ENCODE measurements around the gene SDCCAG8.

The SDCCAG8 gene

GRCh38 chr1:243254927-243255790 is 682 bp upstream of the SDCCAG8 start, which contains the start of gene CEP170:
Gene CEP170, minus strand, starts transcription at chr1:243255281. Its CDS starts 30,001 bp downstream, at chr1:243225280.
- peak; percentile 100 for DNase-seq

GRCh38 chr1:243256590-243256989 is 749 bp downstream of the SDCCAG8 start:
- no peak for DNase-seq

- no peak for DNase-seq
Measured at GRCh38 chr1:243257189-243257588, 1.3 kb downstream of the SDCCAG8 start.

GRCh38 chr1:243258731-243259130 is 2.9 kb downstream of the SDCCAG8 start:
- DNase-seq: no peak

GRCh38 chr1:243260221-243260880 is 4.5 kb downstream of the SDCCAG8 start:
- DNase-seq: no peak

GRCh38 chr1:243261390-243261789 is 5.5 kb downstream of the SDCCAG8 start:
- DNase-seq: no peak

GRCh38 chr1:243264717-243265116 is 8.9 kb downstream of the SDCCAG8 start:
- no peak for DNase-seq

GRCh38 chr1:243266231-243266630 is 10.4 kb downstream of the SDCCAG8 start:
- DNase-seq: no peak

GRCh38 chr1:243267471-243267880 is 11.6 kb downstream of the SDCCAG8 start:
- no peak for DNase-seq

- DNase-seq: no peak
Measured at GRCh38 chr1:243267914-243268653, 12.2 kb downstream of the SDCCAG8 start.

- DNase-seq: no peak
Measured at GRCh38 chr1:243268751-243269460, 13.1 kb downstream of the SDCCAG8 start.

GRCh38 chr1:243269461-243269801 is 13.6 kb downstream of the SDCCAG8 start:
- DNase-seq: no peak

- no peak for DNase-seq
Measured at GRCh38 chr1:243270097-243270864, 14.4 kb downstream of the SDCCAG8 start.

GRCh38 chr1:243271996-243272395 is 16.2 kb downstream of the SDCCAG8 start:
- DNase-seq: no peak

- DNase-seq: no peak
Measured at GRCh38 chr1:243272401-243272800, 16.6 kb downstream of the SDCCAG8 start.

GRCh38 chr1:243273506-243273905 is 17.7 kb downstream of the SDCCAG8 start:
- DNase-seq: no peak

GRCh38 chr1:243273945-243274344 is 18.1 kb downstream of the SDCCAG8 start:
- no peak for DNase-seq

GRCh38 chr1:243275316-243275715 is 19.5 kb downstream of the SDCCAG8 start:
- no peak for DNase-seq

- DNase-seq: no peak
Measured at GRCh38 chr1:243280571-243281129, 24.8 kb downstream of the SDCCAG8 start.

- DNase-seq: no peak
Measured at GRCh38 chr1:243281672-243282071, 25.8 kb downstream of the SDCCAG8 start.

GRCh38 chr1:243286409-243287122 is 30.7 kb downstream of the SDCCAG8 start:
- DNase-seq: no peak

All from NCI-H146 (cell line).